NB4 (cell line): ENCODE results near the gene RABL6.
"Not testable (repeated sequence)": the region's sequence is repeated elsewhere in the genome, so short reads cannot be mapped to it uniquely, and the experiment has no call there.

Experiments
- DNase-seq: peaks from one replicate; pipeline ENCODE4 v3.0.0; 2010; ENCODE audit warnings: low read depth
- H3K4me3 ChIP-seq: one replicate; pipeline ENCODE4 v1.5.1; 2011; ENCODE audit warnings: mild to moderate bottlenecking, low read depth, low read length, moderate library complexity
- CTCF ChIP-seq: IDR thresholded peaks from one replicate; pipeline ENCODE4 v1.5.1; 2012; ENCODE audit warnings: low read depth, low read length
- MAX ChIP-seq: IDR thresholded peaks from 2 replicates; pipeline ENCODE4 v1.6.1; 2011; ENCODE audit warnings: low read depth, low read length
- MYC ChIP-seq: IDR thresholded peaks from 2 replicates; pipeline ENCODE4 v1.6.1; 2011; ENCODE audit warnings: low read depth, low read length
- POLR2A ChIP-seq: IDR thresholded peaks from 2 replicates; pipeline ENCODE4 v1.6.1; 2011; ENCODE audit warnings: mild to moderate bottlenecking; ENCODE audit not compliant: insufficient read length; ENCODE audit errors: extremely low read depth

RABL6 gene

GRCh38 chr9:136807281-136808074, at the start of gene RABL6:
Gene RABL6, plus strand, starts transcription at chr9:136807948. Its CDS starts 249 bp downstream, at chr9:136808197.
- peak; percentile 83 for DNase-seq
- TF ChIP-seq POLR2A (peak; percentile 78), MAX (no peak)
- H3K4me3 ChIP-seq = peak within 1 kb of the TSS; percentile 67

GRCh38 chr9:136759001-136759400, 48.7 kb upstream of the RABL6 start:
- no peak for TF ChIP-seq MAX
- TF ChIP-seq POLR2A = no peak
- TF ChIP-seq CTCF = no peak
- no peak for TF ChIP-seq MYC
- H3K4me3 ChIP-seq = no peak overlapping the region
- DNase-seq = no peak

- TF ChIP-seq MAX = no peak
- TF ChIP-seq CTCF = no peak
- TF ChIP-seq POLR2A = no peak
- TF ChIP-seq MYC = no peak
- H3K4me3 ChIP-seq = no peak overlapping the region
- no peak for DNase-seq
Observed at GRCh38 chr9:136759436-136760325, 48.1 kb upstream of the RABL6 start.

GRCh38 chr9:136760424-136760823, 47.3 kb upstream of the RABL6 start:
- no peak overlapping the region for H3K4me3 ChIP-seq
- TF ChIP-seq MYC = no peak
- TF ChIP-seq MAX = no peak
- no peak for TF ChIP-seq POLR2A
- no peak for TF ChIP-seq CTCF
- no peak for DNase-seq

- peak; percentile 71 for DNase-seq
Observed at GRCh38 chr9:136760834-136761544, 46.8 kb upstream of the RABL6 start.

More at GRCh38 chr9:136760834-136761544, 46.8 kb upstream of the RABL6 start:
- TF ChIP-seq CTCF = peak; percentile 79
- not testable (repeated sequence) for H3K4me3 ChIP-seq
